Medulla oblongata (tissue), 1 donor: ENCODE results near the gene MBLAC1.

Experiments used
- DNase-seq: peaks from one replicate; pipeline ENCODE4 v3.0.0-alpha.2; 2015; ENCODE audit errors: extremely low spot score

MBLAC1 gene

DNA sequence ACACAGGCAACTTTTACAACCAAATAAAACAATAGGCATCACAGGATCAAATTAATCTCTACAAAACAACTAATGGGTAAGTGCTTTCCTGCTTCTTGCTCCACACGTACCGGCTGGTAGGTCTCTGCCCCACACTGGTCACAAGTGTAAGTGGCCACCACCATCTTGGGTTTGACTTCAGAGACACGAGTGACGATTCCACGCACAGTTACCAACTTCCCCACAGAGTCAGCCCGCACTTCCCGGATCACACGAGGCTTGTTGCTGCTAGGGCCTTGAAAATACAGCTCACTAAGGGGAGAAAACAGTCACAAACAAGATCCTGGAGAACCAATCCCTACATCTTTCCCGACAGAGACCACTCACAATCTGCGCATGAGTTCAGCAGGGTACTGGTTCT is 27.9 kb upstream of the MBLAC1 start:
- DNase-seq = no peak

DNA sequence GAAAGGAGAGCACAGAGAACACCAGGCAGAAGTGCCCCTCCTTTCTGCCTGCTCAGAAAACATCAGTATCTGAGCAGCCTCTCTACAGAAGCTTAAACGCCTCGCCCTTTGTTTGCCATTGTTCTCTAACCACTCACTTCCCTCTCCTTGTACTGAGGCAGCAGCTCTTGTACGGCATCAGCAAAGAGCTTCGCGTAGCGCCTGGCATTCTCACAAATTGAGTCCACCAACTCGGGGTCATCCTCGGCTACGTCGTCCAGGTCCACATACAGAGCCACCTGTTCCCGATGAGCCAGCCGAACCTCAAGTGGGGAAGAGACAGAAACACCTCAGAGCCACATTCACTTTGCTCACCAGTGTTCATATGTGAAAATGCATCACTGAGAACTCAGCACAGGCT is 27.3 kb upstream of the MBLAC1 start:
- no peak for DNase-seq

DNA sequence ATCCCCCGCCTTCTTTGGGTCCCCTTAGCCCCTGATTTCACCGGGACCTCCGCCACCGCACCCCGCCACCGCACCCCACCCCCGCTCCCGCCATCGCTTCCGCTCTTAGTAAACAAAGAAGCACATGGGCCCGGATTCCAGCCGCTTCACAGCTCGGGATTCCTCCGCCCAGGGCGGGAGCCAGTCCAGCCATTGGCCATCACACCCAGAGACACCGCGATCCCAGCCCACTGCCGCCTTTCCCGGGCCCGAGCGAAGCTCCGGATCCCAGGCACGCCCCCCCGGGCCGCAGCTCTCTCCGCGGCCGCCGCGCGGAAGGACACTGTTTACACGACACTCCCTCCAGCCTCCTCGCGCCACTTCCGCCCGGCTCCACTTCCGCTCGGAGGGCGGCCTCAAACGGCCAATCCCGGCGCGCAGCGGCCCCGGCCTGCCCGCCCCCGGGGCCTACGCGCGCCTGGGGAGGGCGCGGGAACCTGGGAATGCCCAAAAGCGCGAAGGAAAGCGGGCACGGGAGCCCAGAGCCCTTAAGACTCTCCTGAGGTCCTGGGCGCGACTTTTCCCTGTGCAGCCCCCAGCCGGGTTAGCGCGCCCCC is 26.2 kb upstream of the MBLAC1 start:
- peak; percentile 94 for DNase-seq

DNA sequence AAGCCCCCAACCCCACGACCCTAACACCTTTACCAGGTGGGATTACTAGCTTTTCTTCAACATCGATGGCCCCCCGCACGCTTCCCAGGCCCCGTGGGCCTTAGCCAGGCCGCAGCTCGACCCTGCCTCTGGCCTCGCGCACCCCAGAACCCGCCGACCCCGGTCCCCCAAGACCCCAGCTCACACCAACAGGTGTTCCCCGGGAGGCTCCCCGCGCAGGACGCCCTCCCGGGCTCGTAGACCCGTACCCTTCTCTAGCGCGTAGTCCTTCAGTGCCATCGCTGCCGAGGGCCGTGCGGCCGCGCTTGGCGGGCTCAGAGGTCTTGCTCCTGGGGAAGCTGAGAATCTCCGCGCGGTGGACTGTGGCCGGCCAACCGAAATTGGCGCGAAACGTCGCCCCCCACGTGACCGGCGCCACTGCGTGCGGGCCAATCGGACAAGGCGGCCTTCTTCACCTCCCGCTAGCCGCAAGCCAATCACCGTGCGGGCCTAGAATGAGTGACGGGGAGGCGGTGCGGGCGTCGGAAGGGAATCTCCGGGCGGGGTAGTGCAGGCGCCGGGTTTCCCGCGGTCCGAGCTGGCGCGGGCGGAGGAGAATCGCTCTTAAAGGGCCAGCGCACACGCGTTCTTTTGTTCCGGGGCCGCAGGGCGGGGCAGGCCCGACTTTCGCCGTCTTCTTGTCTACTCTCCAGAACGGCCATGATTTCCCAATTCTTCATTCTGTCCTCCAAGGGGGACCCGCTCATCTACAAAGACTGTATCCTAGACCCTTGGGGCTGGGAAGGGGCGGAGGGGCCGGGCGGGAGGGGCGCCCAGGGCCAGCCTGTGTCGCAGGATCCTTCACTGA is 25.5 kb upstream of the MBLAC1 start, which contains the start of the genes AP4M1 and MCM7:
TSS of gene AP4M1 (plus strand) at position 628 of the 847 bp plus-strand sequence. CDS start at position 700, 72 bp downstream.
TSS of gene MCM7 (minus strand) at position 382 of the 847 bp plus-strand sequence. CDS start at position 279, 103 bp downstream.
- peak; percentile 99 for DNase-seq

DNA sequence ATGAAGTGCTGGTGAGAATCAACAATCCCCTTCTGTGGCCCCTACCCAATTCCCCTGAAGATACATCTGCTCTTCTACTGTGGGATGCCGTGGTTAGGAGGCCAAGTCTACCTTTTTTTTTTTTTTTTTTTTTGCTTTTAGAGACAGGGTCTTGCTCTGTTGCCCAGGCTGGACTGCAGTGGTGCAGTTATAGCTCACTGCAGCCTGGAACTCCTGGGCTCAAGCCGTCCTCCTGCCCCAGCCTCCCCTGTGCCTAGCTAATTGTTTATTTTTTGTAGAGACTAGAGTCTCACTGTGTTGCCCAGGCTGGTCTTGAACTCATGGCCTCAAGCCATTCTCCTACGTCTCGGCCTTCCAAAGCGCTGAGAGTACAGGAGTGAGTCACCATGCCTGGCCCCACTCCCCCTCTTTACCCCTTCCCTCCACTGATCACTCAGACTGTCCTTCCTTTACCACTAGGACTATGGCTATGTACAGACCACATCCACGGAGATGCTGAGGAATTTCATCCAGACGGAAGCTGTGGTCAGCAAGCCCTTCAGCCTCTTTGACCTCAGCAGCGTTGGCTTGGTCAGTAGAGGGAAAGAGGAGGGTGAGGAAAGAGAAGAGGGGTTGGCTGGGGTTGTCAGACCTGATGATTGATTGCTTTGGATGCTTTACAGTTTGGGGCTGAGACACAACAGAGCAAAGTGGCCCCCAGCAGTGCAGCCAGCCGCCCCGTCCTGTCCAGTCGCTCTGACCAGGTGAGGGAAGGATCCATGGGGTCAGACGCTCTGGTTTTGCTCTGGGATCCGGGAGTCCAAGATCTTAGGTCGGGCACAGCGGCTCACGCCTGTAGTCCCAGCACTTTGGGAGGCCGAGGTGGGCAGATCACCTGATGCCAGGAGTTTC is 23.6 kb upstream of the MBLAC1 start:
- no peak for DNase-seq

DNA sequence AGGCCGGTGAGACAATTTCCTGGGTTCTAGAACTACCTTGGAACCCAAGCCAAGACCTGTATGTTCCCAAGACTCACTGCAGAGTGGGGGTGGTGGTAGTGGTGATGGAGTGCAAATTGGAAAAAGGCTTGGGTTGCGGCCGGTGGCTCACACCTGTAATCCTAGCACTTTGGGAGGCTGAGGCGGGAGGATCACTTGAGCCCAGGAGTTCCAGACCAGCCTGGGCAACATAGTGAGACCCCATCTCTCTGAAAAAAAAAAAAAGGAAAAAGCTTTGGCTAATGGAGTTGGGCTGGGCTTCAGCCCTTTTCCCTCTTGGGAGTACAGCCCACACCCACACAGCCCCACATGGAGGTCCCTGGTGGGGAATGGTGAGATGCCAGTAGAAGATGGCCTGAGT is 21.2 kb upstream of the MBLAC1 start:
- no peak for DNase-seq

DNA sequence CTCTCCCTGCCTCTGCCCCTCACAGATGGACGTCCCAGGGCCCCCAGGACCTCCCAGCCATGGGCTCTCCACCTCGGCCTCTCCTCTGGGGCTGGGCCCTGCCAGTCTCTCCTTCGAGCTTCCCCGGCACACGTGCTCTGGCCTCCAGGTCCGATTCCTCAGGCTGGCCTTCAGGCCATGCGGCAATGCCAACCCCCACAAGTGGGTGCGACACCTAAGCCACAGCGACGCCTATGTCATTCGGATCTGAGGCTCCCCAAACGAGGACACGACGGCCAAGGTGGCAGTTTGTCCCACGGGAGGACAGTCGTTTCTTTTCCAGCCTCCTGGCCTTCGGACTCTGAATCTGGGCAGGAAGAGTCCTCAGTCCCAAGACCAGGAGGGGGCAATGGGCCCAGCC is 20.1 kb upstream of the MBLAC1 start:
- DNase-seq = no peak

DNA sequence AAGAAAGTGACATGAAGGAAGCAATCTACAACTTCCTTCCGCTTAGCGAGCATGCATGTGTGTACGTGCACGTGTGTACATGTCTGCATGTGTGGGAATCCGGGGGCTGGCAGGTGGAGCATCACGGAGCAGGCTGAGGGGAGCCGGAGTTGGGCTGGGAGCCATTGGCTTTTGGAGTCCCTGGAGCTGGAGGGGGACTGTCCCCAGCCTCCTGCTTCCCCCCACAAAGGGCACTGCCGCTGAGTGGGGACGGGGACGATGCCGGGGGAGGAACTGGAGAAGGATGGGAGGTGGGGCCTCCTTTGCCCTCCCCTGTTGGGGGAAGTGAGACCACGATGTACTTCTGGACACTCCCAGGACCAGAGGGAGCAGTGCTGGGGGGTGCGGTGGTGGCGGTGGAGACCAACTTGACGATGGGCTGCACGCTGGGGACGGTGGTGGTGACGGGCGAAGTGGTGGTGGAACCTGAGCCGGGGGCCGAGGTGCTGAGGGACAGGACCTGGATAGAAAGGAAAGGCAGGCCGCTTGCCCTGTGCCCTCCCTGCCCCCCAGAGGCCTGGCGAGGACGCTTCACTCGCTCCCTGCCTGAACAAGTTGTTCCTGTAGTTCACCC is 19.5 kb upstream of the MBLAC1 start:
- DNase-seq = no peak

DNA sequence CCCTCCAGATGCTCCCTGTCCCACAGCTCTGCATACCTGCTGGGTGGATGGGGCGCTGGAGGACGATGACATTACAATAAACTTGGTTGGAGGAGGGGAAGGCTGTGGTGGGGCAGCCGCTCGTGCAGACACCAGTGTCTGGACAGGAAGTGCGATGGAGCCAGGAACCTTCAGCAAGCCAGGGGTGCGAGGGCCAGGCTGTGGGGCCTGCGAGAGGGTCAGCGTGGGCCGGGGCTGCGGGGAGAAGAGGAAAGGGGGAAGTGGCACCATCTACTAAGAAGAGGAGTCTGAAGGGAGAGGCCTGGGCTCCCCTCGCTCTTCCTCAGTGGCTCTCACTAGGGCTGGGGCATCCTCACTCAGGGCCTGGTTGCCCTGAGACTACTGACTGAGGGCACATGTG is 18.9 kb upstream of the MBLAC1 start:
- no peak for DNase-seq

DNA sequence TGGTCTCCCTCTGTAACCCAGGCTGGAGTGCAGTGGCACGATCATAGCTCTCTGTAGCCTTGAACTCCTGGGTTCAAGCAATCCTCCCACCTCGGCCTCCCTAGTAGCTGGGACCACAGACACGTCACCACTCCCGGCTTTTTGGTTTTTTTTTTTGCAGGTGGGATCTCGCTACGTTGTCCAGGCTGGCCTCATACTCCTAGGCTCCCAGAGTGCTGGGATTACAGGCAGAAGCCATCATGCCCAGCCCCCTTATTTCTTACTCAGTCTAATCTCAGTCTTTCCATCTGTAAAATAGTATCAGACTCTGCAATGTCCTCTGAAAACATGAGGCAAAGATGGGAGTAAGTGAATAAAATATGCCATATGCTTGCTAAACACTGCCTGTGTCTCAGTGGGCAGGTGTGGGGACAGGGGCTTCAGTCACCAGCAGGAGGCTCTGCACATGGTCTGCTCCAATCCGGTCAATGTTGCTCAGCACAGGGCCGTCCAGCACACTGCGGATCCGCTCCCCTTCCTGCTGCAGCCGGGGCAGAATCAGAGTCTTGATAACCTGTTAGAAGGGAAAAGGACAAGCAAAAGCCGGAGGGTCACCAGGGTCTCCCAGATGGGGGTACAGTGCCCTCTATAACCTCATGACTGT is 17.1 kb upstream of the MBLAC1 start:
- no peak for DNase-seq

DNA sequence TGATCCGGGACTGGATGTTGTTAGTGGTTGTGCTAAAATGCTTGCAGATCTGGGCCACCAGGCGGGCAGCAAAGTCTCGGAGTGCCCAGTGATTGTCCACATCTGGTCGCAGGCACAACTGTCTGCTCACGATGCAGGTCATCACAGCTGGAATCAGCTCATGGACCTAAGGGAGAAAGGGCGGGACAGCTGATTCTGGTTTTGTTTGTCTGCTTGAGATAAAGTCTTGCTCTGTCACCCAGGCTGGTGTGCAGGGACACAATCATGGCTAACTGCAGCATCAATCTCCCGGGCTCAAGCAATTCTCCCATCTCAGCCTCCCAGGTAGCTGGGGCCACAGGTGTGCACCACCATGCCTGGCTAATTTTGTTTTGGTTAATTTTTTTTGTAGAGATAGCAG is 15.6 kb upstream of the MBLAC1 start:
- no peak for DNase-seq

DNA sequence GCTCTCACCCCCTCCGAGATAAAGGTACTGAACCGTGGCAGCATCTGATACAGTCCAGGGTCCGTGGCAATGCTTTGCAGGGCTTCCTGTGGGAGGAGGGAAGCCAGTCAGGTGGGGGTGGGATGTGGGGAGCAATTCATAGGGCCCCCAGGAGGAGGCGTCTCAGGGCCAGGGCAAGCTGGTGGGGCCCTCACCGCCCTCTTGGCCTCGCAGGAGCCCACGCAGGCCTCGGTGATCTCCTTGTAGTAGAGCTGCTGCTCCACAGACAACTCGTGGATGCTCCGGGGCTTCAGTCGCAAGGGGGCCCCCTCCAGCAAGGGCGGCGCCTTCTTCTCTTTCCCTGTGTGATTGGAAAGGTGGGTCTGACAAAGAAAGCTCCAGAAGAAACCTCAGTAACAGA is 14.9 kb upstream of the MBLAC1 start:
- no peak for DNase-seq

DNA sequence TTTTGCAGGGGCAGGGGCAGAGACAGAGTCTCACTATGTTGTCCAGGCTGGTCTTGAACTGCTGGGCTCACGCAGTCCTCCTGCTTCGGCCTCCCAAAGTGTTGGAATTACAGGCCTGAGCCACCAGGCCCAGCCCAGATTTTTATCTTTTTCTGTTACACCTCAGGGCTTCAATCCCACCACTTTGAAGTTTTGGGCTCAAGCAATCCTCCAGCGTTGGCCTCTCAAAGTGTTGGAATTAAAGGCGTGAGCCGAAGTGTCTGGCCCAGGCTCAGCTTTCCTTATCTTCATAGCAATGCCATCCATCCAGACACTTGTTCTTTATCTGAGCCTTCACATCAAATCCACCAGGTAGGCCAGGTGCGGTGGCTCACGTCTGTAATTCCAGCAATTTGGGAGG is 11.7 kb upstream of the MBLAC1 start:
- no peak for DNase-seq

DNA sequence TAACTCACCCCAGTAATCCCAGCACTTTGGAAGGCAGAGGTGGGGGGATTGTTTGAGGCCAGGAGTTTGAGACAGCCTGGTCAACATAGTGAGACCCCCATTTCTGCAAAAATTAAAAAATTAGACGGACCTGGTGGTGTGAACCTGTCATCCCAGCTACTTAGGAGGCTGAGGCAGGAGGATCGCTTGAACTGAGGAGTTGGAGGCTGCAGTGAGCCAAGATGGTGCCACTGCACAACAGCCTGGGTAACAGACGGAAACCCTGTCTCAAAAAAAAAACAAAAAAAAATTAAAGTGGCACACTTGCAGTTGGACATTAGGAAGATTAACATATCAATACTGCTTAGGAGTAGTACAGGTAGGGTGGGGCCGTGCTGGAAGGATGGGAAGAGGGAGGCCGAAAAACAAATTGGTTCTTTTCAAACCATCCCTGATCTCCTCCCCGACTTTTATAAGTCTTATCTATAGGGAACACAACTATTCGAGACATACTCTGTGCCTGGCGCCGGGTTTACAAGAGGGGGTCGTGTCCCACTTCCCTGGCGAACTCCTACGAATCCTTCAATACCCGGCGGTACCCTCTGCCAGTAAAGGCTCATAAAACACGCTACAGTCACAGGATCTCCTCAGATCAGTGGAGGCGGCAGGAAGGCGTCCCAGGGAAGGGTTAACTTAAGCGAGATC is 8.2 kb upstream of the MBLAC1 start:
- DNase-seq = no peak

DNA sequence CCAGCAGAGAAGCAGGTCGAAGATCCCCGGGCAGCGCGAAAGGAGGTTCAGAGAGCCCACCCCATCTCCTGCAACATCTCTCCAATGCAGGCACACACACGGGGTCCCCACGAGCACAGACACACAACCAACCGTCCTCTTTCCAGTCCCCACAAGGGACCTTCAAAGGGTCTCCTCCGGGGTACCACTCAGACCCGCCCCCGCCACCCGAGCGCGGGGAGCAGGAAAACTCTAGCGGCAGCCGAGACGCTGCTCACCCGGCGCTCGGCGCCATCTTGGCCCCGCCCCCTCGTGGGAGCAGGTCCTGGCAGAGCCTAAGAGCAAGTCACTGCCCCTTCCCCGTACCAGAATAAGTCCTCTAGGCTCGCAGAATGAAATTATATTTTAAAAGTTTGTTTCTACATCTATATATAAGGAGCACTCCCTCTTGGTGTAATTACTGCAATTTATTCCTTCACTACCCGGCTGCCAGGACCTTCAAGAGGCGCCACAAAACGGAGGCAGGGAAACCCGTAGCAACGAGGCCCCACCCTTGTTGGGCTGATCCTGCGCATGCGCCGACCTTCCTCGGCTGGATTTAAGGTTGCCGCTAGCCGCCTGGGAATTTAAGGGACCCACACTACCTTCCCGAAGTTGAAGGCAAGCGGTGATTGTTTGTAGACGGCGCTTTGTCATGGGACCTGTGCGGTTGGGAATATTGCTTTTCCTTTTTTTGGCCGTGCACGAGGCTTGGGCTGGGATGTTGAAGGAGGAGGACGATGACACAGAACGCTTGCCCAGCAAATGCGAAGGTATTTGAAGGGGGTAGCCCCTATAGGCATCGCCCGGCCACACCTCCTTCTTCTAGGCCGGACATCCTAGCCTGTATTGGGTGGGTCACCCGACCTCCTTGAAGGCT is 7.4 kb upstream of the MBLAC1 start, which contains the start of the genes CNPY4 and TAF6:
TSS of gene CNPY4 (plus strand) at position 563 of the 898 bp plus-strand sequence. CDS start at position 674, 111 bp downstream.
TSS of gene TAF6 (minus strand) at position 287 of the 898 bp plus-strand sequence. CDS start 5,149 bp downstream, outside the sequence.
- DNase-seq = peak; percentile 97

DNA sequence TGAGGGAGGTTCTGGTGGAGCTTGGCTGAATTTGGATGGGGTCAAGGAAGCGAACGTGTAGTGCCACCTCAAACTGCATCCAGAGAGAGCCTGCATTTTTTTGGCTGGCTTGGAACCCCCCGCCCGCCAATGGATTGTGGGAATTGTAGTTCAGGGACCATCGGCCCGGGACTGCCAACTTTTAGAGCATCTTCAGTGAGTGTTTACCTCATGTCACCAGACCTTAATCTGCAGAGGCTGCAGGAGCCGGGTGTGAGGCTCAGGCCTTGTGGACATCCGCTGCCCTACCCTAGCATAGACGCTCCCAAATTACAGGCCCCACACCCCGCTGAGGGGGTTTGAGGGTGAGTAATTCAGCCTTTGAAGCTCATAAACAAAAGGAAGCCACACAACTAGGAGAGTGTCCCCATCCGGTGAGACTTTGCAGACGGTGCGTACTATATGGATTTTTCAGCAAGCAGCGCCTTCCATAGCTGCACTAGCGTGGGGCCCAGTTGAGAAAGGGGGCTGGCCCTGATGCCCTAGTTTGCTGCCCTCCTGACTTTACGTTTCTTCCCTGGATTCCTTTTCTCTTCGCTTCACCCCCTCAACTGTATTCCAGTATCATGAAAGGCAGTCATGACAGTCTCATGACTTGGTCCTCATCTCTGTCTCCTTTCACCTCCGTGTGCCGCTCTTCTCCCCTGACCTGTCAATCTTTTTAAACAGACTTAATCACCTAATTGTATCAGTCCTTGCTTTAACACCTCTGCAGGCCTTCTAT is 6.6 kb upstream of the MBLAC1 start:
- DNase-seq = peak; percentile 85

DNA sequence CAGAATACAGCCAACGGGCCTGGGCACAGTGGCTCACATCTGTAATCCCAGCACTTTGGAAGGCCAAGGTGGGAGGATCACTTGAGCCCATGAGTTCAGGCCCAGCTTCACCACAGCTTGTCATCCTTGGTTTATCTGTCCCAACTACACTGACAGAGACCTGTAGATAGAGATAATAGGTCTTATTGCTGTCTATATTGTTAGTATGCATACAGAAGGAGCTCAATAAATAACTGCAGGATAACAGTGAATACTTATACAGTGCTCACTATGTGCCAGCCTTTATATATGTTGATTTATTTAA is 6.1 kb upstream of the MBLAC1 start:
- no peak for DNase-seq

DNA sequence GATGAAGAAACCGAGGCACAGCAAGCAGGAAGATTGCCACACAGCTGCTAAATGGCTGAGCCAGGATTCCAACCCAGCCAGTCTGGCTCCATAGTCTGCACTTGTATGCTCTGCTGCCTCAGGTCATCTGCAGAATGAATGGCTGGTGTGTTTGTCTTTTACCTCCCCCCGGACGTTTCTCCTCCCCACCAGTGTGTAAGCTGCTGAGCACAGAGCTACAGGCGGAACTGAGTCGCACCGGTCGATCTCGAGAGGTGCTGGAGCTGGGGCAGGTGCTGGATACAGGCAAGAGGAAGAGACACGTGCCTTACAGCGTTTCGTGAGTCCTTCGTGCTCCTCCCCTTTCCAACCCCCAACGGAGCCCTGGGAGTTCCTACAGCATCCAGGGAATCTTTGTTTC is 4.7 kb upstream of the MBLAC1 start:
- no peak for DNase-seq

DNA sequence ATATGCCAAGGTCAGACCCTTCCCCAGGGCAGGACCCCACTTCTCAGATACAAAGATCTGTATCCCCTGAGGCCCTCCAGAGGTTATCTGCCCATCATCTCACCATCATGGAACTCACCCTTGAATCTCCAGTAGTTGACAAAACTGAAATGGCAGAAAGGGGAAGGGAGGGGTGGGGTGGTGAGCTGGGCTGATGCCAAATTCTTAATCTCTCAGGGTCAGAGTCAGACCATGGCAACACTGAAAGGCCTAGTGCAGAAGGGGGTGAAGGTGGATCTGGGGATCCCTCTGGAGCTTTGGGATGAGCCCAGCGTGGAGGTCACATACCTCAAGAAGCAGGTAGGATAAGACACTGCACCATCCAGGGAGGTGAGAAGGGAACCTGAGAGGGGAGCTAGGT is 4.2 kb upstream of the MBLAC1 start:
- no peak for DNase-seq
